GM19455 (cell line): ENCODE measurements around the gene LMF2.
"Not testable (repeated sequence)": the region's sequence is repeated elsewhere in the genome, so short reads cannot be mapped to it uniquely, and the experiment has no call there.

Experiments
- ATAC-seq: cut with Tn5 transposase; IDR thresholded peaks from one replicate; pipeline ENCODE4 v1.9.1; 2021; ENCODE audit not compliant: unreplicated experiment

LMF2 gene

GRCh38 chr22:50523806-50524675, 16.5 kb upstream of the LMF2 start:
- no peak for ATAC-seq

GRCh38 chr22:50523458-50523805, 15.9 kb upstream of the LMF2 start:
- ATAC-seq: no peak

GRCh38 chr22:50522806-50523438, 15.4 kb upstream of the LMF2 start:
- no peak for ATAC-seq

GRCh38 chr22:50522208-50522805, 14.8 kb upstream of the LMF2 start:
- no peak for ATAC-seq

GRCh38 chr22:50521710-50522109, 14.2 kb upstream of the LMF2 start:
- ATAC-seq: no peak

- no peak for ATAC-seq
Observed at GRCh38 chr22:50520826-50521453, 13.4 kb upstream of the LMF2 start.

GRCh38 chr22:50520184-50520583, 12.7 kb upstream of the LMF2 start:
- not testable (repeated sequence) for ATAC-seq

GRCh38 chr22:50519151-50519550, 11.6 kb upstream of the LMF2 start:
- no peak for ATAC-seq

GRCh38 chr22:50518606-50519005, 11.1 kb upstream of the LMF2 start:
- ATAC-seq: no peak

- no peak for ATAC-seq
Observed at GRCh38 chr22:50517495-50518260, 10.2 kb upstream of the LMF2 start.

- no peak for ATAC-seq
Observed at GRCh38 chr22:50516891-50517290, 9.4 kb upstream of the LMF2 start.

GRCh38 chr22:50516068-50516467, 8.6 kb upstream of the LMF2 start:
- no peak for ATAC-seq

GRCh38 chr22:50513175-50513574, 5.7 kb upstream of the LMF2 start:
- ATAC-seq: no peak

GRCh38 chr22:50508897-50509296, 1.4 kb upstream of the LMF2 start:
- ATAC-seq: no peak

GRCh38 chr22:50507991-50508884, 736 bp upstream of the LMF2 start, which contains the start of gene NCAPH2:
Gene NCAPH2 (plus strand): TSS chr22:50508224. CDS start chr22:50508338, 114 bp downstream.
- ATAC-seq: peak; percentile 51

- peak; percentile 18 for ATAC-seq
Observed at GRCh38 chr22:50506611-50507420, 686 bp downstream of the LMF2 start.

GRCh38 chr22:50505776-50506610, 1.5 kb downstream of the LMF2 start:
- ATAC-seq: no peak

GRCh38 chr22:50505276-50505775, 2.2 kb downstream of the LMF2 start:
- ATAC-seq: no peak
